Keratinocyte (primary cell): ENCODE results near the gene WDR1. TPM values are rescaled to one million over a fixed set of nuclear protein-coding genes. Genes with fewer than 3 reads are reported as not detected.

Source experiments
- DNase-seq: peaks from one replicate; pipeline ENCODE4 v3.0.0-alpha.2; 2011; ENCODE audit warnings: low read depth, missing footprints, low spot score
- FAIRE-seq: peaks from 2 replicates; lab custom pipeline; 2011; peaks lifted over from hg19 to GRCh38; lab: Jason Lieb, UNC
- H2AFZ ChIP-seq: 2 replicates; pipeline ENCODE4 v1.6.0; 2012; ENCODE audit warnings: low read length, control low read depth, inconsistent platforms; ENCODE audit not compliant: control insufficient read depth
- H3K27ac ChIP-seq: 2 replicates; pipeline ENCODE4 v1.5.1; 2011; ENCODE audit warnings: low read length; ENCODE audit not compliant: control insufficient read depth, insufficient read depth
- H3K27me3 ChIP-seq: 3 replicates; pipeline ENCODE4 v1.6.0; 2011; ENCODE audit warnings: low read length; ENCODE audit not compliant: control insufficient read depth, insufficient read depth; ENCODE audit errors: extremely low read depth
- H3K36me3 ChIP-seq, 2 experiments: 2 replicates in 1 of 2; 3 replicates in 1 of 2; pipeline ENCODE4 v1.5.1; 2011; ENCODE audit warnings: low read length in 2 of 2, mild to moderate bottlenecking in 1 of 2; ENCODE audit not compliant: control insufficient read depth in 2 of 2, insufficient read depth in 2 of 2; ENCODE audit errors: extremely low read depth in 1 of 2
- H3K4me1 ChIP-seq: 3 replicates; pipeline ENCODE4 v1.5.1; 2011; ENCODE audit warnings: low read length; ENCODE audit not compliant: control insufficient read depth, insufficient read depth; ENCODE audit errors: extremely low read depth
- H3K4me2 ChIP-seq: 3 replicates; pipeline ENCODE4 v1.6.0; 2011; ENCODE audit warnings: low read depth, low read length; ENCODE audit not compliant: control insufficient read depth, insufficient read depth; ENCODE audit errors: extremely low read depth
- H3K4me3 ChIP-seq, 3 experiments: fragments of 200-600 bp in 1 of 3; sonication (generic) in 1 of 3; 2 replicates in 2 of 3; 3 replicates in 1 of 3; pipeline ENCODE4 v1.5.1; 2011 to 2016; ENCODE audit warnings: low read length in 3 of 3, mild to moderate bottlenecking in 3 of 3, control low read depth in 2 of 3, inconsistent platforms in 1 of 3, low read depth in 1 of 3, mixed read lengths in 1 of 3, mixed run types in 1 of 3, moderate library complexity in 1 of 3; ENCODE audit not compliant: control insufficient read depth in 2 of 3, insufficient read depth in 2 of 3; ENCODE audit errors: extremely low read depth in 1 of 3
- H3K79me2 ChIP-seq: 2 replicates; pipeline ENCODE4 v1.6.0; 2012; ENCODE audit warnings: low read length; ENCODE audit not compliant: control insufficient read depth, insufficient read depth
- H3K9ac ChIP-seq: 3 replicates; pipeline ENCODE4 v1.6.0; 2011; ENCODE audit warnings: low read length; ENCODE audit not compliant: control insufficient read depth, insufficient read depth; ENCODE audit errors: extremely low read depth
- H3K9me1 ChIP-seq: 3 replicates; pipeline ENCODE4 v1.6.0; 2011; ENCODE audit warnings: low read length; ENCODE audit not compliant: control insufficient read depth, insufficient read depth; ENCODE audit errors: extremely low read depth
- H3K9me3 ChIP-seq: 2 replicates; pipeline ENCODE4 v1.5.1; 2012; ENCODE audit warnings: low read depth, low read length; ENCODE audit not compliant: control insufficient read depth
- H4K20me1 ChIP-seq: 3 replicates; pipeline ENCODE4 v1.6.0; 2011; ENCODE audit warnings: low read length; ENCODE audit not compliant: control insufficient read depth, insufficient read depth; ENCODE audit errors: extremely low read depth
- CTCF ChIP-seq, 3 experiments: IDR thresholded peaks in 1 of 3; conservative IDR thresholded peaks in 1 of 3; optimal IDR thresholded peaks in 1 of 3; 2 replicates in 2 of 3; 3 replicates in 1 of 3; pipeline versions ENCODE3 to v1.5.1; 2011; ENCODE audit warnings: low read length in 3 of 3, mild to moderate bottlenecking in 3 of 3, moderate library complexity in 2 of 3, control low read depth in 1 of 3, inconsistent platforms in 1 of 3; ENCODE audit not compliant: insufficient read depth in 2 of 3; ENCODE audit errors: extremely low read depth in 1 of 3
- EZH2 ChIP-seq: IDR thresholded peaks from one replicate; pipeline ENCODE4 v1.6.1; 2012; ENCODE audit warnings: inconsistent platforms, mild to moderate bottlenecking, low read length, moderate library complexity
- dilution Hi-C: fragments of 300-500 bp; cut with MboI; formaldehyde crosslinking; loops from one replicate; pipeline ENCODE4 v1.7.0; 2020; ENCODE audit warnings: low sequenced_read_pairs; ENCODE audit not compliant: extremely low pct_ligation_motif_present
- polyA plus RNA-seq, 5 experiments: library from polyadenylated mRNA; depleted of rRNA in 3 of 5; stranded (reverse) in 3 of 5; stranded (forward) in 1 of 5; unstranded in 1 of 5; fragments of >200 nt; gene quantifications; 1 replicate in 1 of 5; 2 replicates in 3 of 5; 3 replicates in 1 of 5; pipeline versions ENCODE4 v1.2.1 to v1.2.3, GENCODE V29; 2011 to 2012; ENCODE audit warnings: missing spikeins in 2 of 5, low read depth in 1 of 5, low replicate concordance in 1 of 5

Gene WDR1
- polyA plus RNA-seq, 1 donor (not counting 4 experiments of a cell fraction or from before 2014, with no cell fraction given), result 423 TPM

GRCh38 chr4:10028910-10029309 lies 87.7 kb downstream of the WDR1 start:
- H2AFZ ChIP-seq, result no peak overlapping the region
- no peak overlapping the region for H3K27ac ChIP-seq
- no peak overlapping the region for H3K9ac ChIP-seq
- no peaks in the 10 kb centered on the region for H3K27me3 ChIP-seq
- no peak overlapping the region for H3K4me3 ChIP-seq
- dilution Hi-C loops, result no loop called here
- H3K4me2 ChIP-seq, result no peak overlapping the region
- no peak for TF ChIP-seq CTCF (optimal IDR thresholded peaks at IDR 0.05 in 1 of 3, IDR thresholded peaks at IDR 0.05 in 1 of 3, conservative IDR thresholded peaks at IDR 0.05 in 1 of 3; ENCODE audit: extremely low read depth in 1 of 3, insufficient read depth in 2 of 3, low read length in 3 of 3)
- no peak for TF ChIP-seq EZH2
- no peaks in the 10 kb centered on the region for H3K9me3 ChIP-seq
- DNase-seq, result no peak
- H3K36me3 ChIP-seq, result no peaks in the 10 kb centered on the region
- H3K9me1 ChIP-seq, result no peaks in the 10 kb centered on the region
- H4K20me1 ChIP-seq, result no peaks in the 10 kb centered on the region
- no peaks in the 10 kb centered on the region for H3K79me2 ChIP-seq
- FAIRE-seq, result no peak
- H3K4me1 ChIP-seq, result peaks cover 34% of the 10 kb centered on the region

- dilution Hi-C loops, result no loop called here
- FAIRE-seq, result no peak
- TF ChIP-seq EZH2, result no peak
- TF ChIP-seq CTCF (optimal IDR thresholded peaks at IDR 0.05 in 1 of 3, IDR thresholded peaks at IDR 0.05 in 1 of 3, conservative IDR thresholded peaks at IDR 0.05 in 1 of 3; ENCODE audit: extremely low read depth in 1 of 3, insufficient read depth in 2 of 3, low read length in 3 of 3), result no peak
Observed at GRCh38 chr4:10026485-10026884, 90.1 kb downstream of the WDR1 start.

More at GRCh38 chr4:10026485-10026884, 90.1 kb downstream of the WDR1 start:
- no peaks in the 10 kb centered on the region for H3K79me2 ChIP-seq
- no peak overlapping the region for H3K27ac ChIP-seq
- H3K4me1 ChIP-seq, result peaks cover 42% of the 10 kb centered on the region
- H3K9ac ChIP-seq, result no peak overlapping the region
- H3K9me3 ChIP-seq, result no peaks in the 10 kb centered on the region
- H3K9me1 ChIP-seq, result no peaks in the 10 kb centered on the region
- no peaks in the 10 kb centered on the region for H4K20me1 ChIP-seq
- H3K4me2 ChIP-seq, result no peak overlapping the region
- H3K36me3 ChIP-seq, result no peaks in the 10 kb centered on the region
- no peak overlapping the region for H3K4me3 ChIP-seq
- DNase-seq, result no peak
- H3K27me3 ChIP-seq, result no peaks in the 10 kb centered on the region
- no peak overlapping the region for H2AFZ ChIP-seq
